ENCODE measurements around the gene UBA52. TPM values are rescaled to one million over a fixed set of nuclear protein-coding genes. Genes with fewer than 3 reads are reported as not detected.

UBA52 gene
- total and polyA plus RNA-seq, 2 experiments from 2014 or later: 627 to 1,301 TPM

DNA sequence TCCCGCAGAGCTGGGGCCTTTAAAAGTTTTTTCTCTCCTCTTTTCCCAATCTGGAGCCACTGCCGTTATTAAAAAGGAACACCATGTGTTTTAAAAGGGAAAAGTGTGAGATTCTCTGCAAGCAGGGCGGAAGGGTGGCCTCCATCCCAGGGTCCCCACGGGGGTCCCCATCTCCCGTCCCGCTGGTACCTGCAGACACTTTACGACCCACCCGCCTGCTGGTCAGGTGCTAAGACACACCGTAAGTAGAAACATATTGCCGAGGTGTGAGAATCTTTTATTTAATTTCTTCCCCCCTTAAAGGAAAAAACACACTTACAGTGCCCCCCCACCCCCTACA lies 33.1 kb downstream of the UBA52 start:
- peaks cover 91% of the 10 kb centered on the region for H3K27me3 ChIP-seq (ENCODE audit: insufficient read depth)
- H2AFZ ChIP-seq: no peak overlapping the region
- 0 out of 2 replicates have a peak, but pooled peaks cover 7% of the 10 kb centered on the region for H4K20me1 ChIP-seq (replicated peaks; ENCODE audit: insufficient read depth)
- ATAC-seq (no peak), DNase-seq (ENCODE audit: low spot score) (no peak)
- H3K79me2 ChIP-seq (replicated peaks; ENCODE audit: insufficient read depth): no peaks in the 10 kb centered on the region
- no peaks in the 10 kb centered on the region; the same call in 2 of the 3 replicates for H3K9me3 Mint-ChIP-seq
- no peaks in the 10 kb centered on the region for H3K9me2 ChIP-seq (ENCODE audit: insufficient read depth)
- no peak overlapping the region for H3K27ac ChIP-seq (ENCODE audit: low read depth)
- H3K27me3 Mint-ChIP-seq (ENCODE audit: insufficient read depth, low read depth, poor library complexity): peaks cover 79% of the 10 kb centered on the region
- H3K4me1 ChIP-seq (ENCODE audit: insufficient read depth): peaks cover 38% of the 10 kb centered on the region
- H3K27ac Mint-ChIP-seq: no peak overlapping the region
- no peaks in the 10 kb centered on the region for H3K36me3 ChIP-seq (ENCODE audit: insufficient read depth)
- H3K36me3 Mint-ChIP-seq (ENCODE audit: low read depth): peaks cover 2% of the 10 kb centered on the region; the same call in 1 of the 3 replicates
- peak overlapping the region; percentile 57 for H3K4me3 ChIP-seq
- TF ChIP-seq, protein P1, sequence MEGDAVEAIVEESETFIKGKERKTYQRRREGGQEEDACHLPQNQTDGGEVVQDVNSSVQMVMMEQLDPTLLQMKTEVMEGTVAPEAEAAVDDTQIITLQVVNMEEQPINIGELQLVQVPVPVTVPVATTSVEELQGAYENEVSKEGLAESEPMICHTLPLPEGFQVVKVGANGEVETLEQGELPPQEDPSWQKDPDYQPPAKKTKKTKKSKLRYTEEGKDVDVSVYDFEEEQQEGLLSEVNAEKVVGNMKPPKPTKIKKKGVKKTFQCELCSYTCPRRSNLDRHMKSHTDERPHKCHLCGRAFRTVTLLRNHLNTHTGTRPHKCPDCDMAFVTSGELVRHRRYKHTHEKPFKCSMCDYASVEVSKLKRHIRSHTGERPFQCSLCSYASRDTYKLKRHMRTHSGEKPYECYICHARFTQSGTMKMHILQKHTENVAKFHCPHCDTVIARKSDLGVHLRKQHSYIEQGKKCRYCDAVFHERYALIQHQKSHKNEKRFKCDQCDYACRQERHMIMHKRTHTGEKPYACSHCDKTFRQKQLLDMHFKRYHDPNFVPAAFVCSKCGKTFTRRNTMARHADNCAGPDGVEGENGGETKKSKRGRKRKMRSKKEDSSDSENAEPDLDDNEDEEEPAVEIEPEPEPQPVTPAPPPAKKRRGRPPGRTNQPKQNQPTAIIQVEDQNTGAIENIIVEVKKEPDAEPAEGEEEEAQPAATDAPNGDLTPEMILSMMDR (conservative IDR thresholded peaks at IDR 0.05; ENCODE audit: low read depth in 2 of 2): no peak
- peak; percentile 55 for TF ChIP-seq EZH2 (IDR thresholded peaks at IDR 0.05; ENCODE audit: low read depth, unreplicated experiment)
- peaks cover 35% of the 10 kb centered on the region for H3K4me1 Mint-ChIP-seq
- peaks cover 31% of the 10 kb centered on the region for H3F3A ChIP-seq (replicated peaks; ENCODE audit: low read depth)
- peak overlapping the region; percentile 96 for H3K4me2 ChIP-seq
- peak overlapping the region; percentile 67; the same call in 1 of the 3 replicates for H3K4me3 Mint-ChIP-seq

DNA sequence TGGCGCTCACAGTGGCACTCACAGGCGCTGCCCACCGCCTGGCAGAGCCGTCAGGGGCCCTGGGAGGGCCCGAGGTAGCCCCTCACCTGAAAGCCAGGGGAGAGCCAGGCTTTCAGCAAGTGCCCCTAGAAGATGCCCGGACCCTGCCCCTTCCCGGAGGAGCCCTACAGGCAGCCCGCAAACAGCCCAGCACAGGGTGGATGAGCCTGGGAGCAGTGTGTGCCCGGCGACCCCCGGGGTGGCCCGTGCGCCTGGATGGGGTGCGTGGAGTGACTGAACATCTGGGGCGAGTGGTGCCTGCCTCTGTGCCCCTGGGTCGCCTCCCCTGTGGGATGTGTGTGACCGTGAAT lies 33.5 kb downstream of the UBA52 start:
- peaks cover 39% of the 10 kb centered on the region for H3K4me1 Mint-ChIP-seq
- Histone ChIP-seq H3K27ac (ENCODE audit: low read depth) (no peak overlapping the region), H3K27me3 (ENCODE audit: insufficient read depth) (peaks cover 92% of the 10 kb centered on the region), H2AFZ (no peak overlapping the region), H3K36me3 (ENCODE audit: insufficient read depth) (no peaks in the 10 kb centered on the region), H3K79me2 (replicated peaks; ENCODE audit: insufficient read depth) (no peaks in the 10 kb centered on the region), H3F3A (replicated peaks; ENCODE audit: low read depth) (peaks cover 34% of the 10 kb centered on the region), H4K20me1 (replicated peaks; ENCODE audit: insufficient read depth) (0 out of 2 replicates have a peak, but pooled peaks cover 7% of the 10 kb centered on the region), H3K9me2 (ENCODE audit: insufficient read depth) (no peaks in the 10 kb centered on the region), H3K4me3 (peak overlapping the region; percentile 57), H3K4me2 (peak overlapping the region; percentile 96), H3K4me1 (ENCODE audit: insufficient read depth) (peaks cover 42% of the 10 kb centered on the region)
- DNase-seq (ENCODE audit: low spot score): no peak
- H3K27me3 Mint-ChIP-seq (ENCODE audit: insufficient read depth, low read depth, poor library complexity): peaks cover 83% of the 10 kb centered on the region
- H3K4me3 Mint-ChIP-seq: peak overlapping the region; percentile 67
- no peak overlapping the region for H3K27ac Mint-ChIP-seq
- peak; percentile 4; the same call in 2 of the 3 replicates for ATAC-seq
- H3K9me3 Mint-ChIP-seq: no peaks in the 10 kb centered on the region; the same call in 2 of the 3 replicates
- peaks cover 2% of the 10 kb centered on the region; the same call in 1 of the 3 replicates for H3K36me3 Mint-ChIP-seq (ENCODE audit: low read depth)
- TF ChIP-seq NANOG (IDR thresholded peaks at IDR 0.05; ENCODE audit: borderline replicate concordance) (no peak), REST (IDR thresholded peaks at IDR 0.05; ENCODE audit: unreplicated experiment) (no peak), EZH2phosphoT487 (IDR thresholded peaks at IDR 0.05; ENCODE audit: unreplicated experiment) (no peak), EZH2 (IDR thresholded peaks at IDR 0.05; ENCODE audit: low read depth, unreplicated experiment) (no peak), ZNF462 (CRISPR knock-in tag; IDR thresholded peaks at IDR 0.05) (no peak), ZNF331 (CRISPR knock-in tag; IDR thresholded peaks at IDR 0.05; ENCODE audit: low read depth) (no peak), ZNF114 (CRISPR knock-in tag; IDR thresholded peaks at IDR 0.05) (no peak)
- TF ChIP-seq, protein P2, sequence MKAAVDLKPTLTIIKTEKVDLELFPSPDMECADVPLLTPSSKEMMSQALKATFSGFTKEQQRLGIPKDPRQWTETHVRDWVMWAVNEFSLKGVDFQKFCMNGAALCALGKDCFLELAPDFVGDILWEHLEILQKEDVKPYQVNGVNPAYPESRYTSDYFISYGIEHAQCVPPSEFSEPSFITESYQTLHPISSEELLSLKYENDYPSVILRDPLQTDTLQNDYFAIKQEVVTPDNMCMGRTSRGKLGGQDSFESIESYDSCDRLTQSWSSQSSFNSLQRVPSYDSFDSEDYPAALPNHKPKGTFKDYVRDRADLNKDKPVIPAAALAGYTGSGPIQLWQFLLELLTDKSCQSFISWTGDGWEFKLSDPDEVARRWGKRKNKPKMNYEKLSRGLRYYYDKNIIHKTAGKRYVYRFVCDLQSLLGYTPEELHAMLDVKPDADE (IDR thresholded peaks at IDR 0.05): no peak
